Neutrophil (primary cell): Measurements from ENCODE around the gene FKRP.
"Not testable (repeated sequence)": the region's sequence is repeated elsewhere in the genome, so short reads cannot be mapped to it uniquely, and the experiment has no call there.

ENCODE experiments used
- H3K27ac ChIP-seq: fragments of 200-600 bp; sonication (generic); 2 replicates; pipeline ENCODE4 v1.5.1; 2016; ENCODE audit warnings: mild to moderate bottlenecking, moderate library complexity
- H3K27me3 ChIP-seq: fragments of 200-600 bp; sonication (generic); 2 replicates; pipeline ENCODE4 v1.6.0; 2016; ENCODE audit warnings: mild to moderate bottlenecking
- H3K36me3 ChIP-seq: fragments of 200-600 bp; sonication (generic); 2 replicates; pipeline ENCODE4 v1.5.1; 2017
- H3K4me1 ChIP-seq, 2 experiments: fragments of 200-600 bp in 1 of 2; sonication (generic) in 1 of 2; 1 replicate in 1 of 2; 2 replicates in 1 of 2; pipeline versions ENCODE4 v1.5.1 to v1.6.1; 2013 to 2016; ENCODE audit warnings: low read depth in 1 of 2, low read length in 1 of 2, mild to moderate bottlenecking in 1 of 2, moderate library complexity in 1 of 2; ENCODE audit not compliant: control insufficient read depth in 1 of 2, insufficient read depth in 1 of 2
- H3K4me3 ChIP-seq, 2 experiments: fragments of 200-600 bp in 1 of 2; sonication (generic) in 1 of 2; 1 replicate in 1 of 2; 2 replicates in 1 of 2; pipeline ENCODE4 v1.5.1; 2013 to 2016; ENCODE audit warnings: low read depth in 1 of 2, low read length in 1 of 2, mild to moderate bottlenecking in 1 of 2, moderate library complexity in 1 of 2
- H3K9me3 ChIP-seq: fragments of 200-600 bp; sonication (generic); 2 replicates; pipeline ENCODE4 v1.5.1; 2016
- CTCF ChIP-seq: fragments of 200-600 bp; sonication (generic); IDR thresholded peaks from 2 replicates; pipeline ENCODE4 v1.5.1; 2016; ENCODE audit warnings: antibody characterized with exemption

FKRP gene

GRCh38 chr19:46764817-46765291, 19.0 kb downstream of the FKRP start:
- Histone ChIP-seq H3K27ac (no peak overlapping the region), H3K9me3 (no peaks in the 10 kb centered on the region), H3K4me3 (no peak overlapping the region), H3K4me1 (no peaks in the 10 kb centered on the region), H3K27me3 (no peaks in the 10 kb centered on the region), H3K36me3 (no peaks in the 10 kb centered on the region)
- no peak for TF ChIP-seq CTCF

GRCh38 chr19:46766569-46767317, 20.9 kb downstream of the FKRP start:
- peak; percentile 80 for TF ChIP-seq CTCF
- Histone ChIP-seq H3K4me3 (no peak overlapping the region), H3K9me3 (no peaks in the 10 kb centered on the region), H3K4me1 (no peaks in the 10 kb centered on the region), H3K27ac (no peak overlapping the region), H3K36me3 (no peaks in the 10 kb centered on the region), H3K27me3 (no peaks in the 10 kb centered on the region)

GRCh38 chr19:46768746-46769145, 22.9 kb downstream of the FKRP start:
- H3K9me3 ChIP-seq, H3K27me3 ChIP-seq, H3K4me3 ChIP-seq, H3K4me1 ChIP-seq, H3K27ac ChIP-seq, H3K36me3 ChIP-seq: not testable (repeated sequence)

GRCh38 chr19:46772170-46773017, 26.5 kb downstream of the FKRP start:
- no peaks in the 10 kb centered on the region for H3K27me3 ChIP-seq
- H3K27ac ChIP-seq: no peak overlapping the region
- H3K4me1 ChIP-seq: no peaks in the 10 kb centered on the region
- no peaks in the 10 kb centered on the region for H3K9me3 ChIP-seq
- TF ChIP-seq CTCF: no peak
- no peak overlapping the region for H3K4me3 ChIP-seq
- H3K36me3 ChIP-seq: peaks cover 17% of the 10 kb centered on the region

GRCh38 chr19:46773018-46773399, 27.2 kb downstream of the FKRP start:
- Histone ChIP-seq H3K4me1 (peaks cover 0 to 1% of the 10 kb centered on the region in 2 experiments), H3K36me3 (peaks cover 17% of the 10 kb centered on the region), H3K4me3 (no peak overlapping the region), H3K9me3 (no peaks in the 10 kb centered on the region), H3K27ac (no peak overlapping the region), H3K27me3 (no peaks in the 10 kb centered on the region)
- no peak for TF ChIP-seq CTCF
